22Rv1 (cell line): Measurements from ENCODE around the gene NCK2.

Experiments used
- ZFX ChIP-seq: fragments of 450-650 bp; IDR thresholded peaks from 2 replicates; pipeline ENCODE4 v1.6.1; 2017; ENCODE audit warnings: antibody characterized with exemption, borderline replicate concordance
- TF ChIP-seq, protein P1 (sequence below): fragments of 450-650 bp; IDR thresholded peaks from 2 replicates; pipeline ENCODE4 v1.5.1; 2017; ENCODE audit warnings: mild to moderate bottlenecking

DNA sequence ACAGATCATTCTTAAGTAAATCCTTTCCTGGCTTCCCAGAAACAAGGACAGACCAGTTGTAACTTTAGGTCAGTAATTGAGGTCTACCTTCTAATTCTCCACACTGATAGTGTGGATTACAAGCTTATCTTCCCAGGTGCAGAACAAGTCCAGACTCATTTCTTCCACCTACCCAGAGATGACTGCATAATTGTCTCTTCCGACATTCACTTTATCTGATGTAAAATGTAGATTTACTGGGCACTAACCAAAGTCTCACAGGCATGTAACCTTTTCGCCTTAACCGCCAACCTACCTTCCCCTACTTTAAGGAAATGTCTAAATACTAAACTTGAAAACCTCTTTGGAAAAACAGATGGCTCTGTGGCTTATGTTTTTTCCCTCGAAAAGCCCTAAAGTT, 96.2 kb downstream of the NCK2 start:
- TF ChIP-seq, protein P1, sequence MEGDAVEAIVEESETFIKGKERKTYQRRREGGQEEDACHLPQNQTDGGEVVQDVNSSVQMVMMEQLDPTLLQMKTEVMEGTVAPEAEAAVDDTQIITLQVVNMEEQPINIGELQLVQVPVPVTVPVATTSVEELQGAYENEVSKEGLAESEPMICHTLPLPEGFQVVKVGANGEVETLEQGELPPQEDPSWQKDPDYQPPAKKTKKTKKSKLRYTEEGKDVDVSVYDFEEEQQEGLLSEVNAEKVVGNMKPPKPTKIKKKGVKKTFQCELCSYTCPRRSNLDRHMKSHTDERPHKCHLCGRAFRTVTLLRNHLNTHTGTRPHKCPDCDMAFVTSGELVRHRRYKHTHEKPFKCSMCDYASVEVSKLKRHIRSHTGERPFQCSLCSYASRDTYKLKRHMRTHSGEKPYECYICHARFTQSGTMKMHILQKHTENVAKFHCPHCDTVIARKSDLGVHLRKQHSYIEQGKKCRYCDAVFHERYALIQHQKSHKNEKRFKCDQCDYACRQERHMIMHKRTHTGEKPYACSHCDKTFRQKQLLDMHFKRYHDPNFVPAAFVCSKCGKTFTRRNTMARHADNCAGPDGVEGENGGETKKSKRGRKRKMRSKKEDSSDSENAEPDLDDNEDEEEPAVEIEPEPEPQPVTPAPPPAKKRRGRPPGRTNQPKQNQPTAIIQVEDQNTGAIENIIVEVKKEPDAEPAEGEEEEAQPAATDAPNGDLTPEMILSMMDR = no peak
- no peak for TF ChIP-seq ZFX
